HepG2 (cell line): ENCODE data around the gene ATG16L2. TPM values are rescaled to one million over a fixed set of nuclear protein-coding genes. Genes with fewer than 3 reads are reported as not detected.

Source experiments
- ARID3A ChIP-seq: IDR thresholded peaks from 2 replicates; pipeline ENCODE4 v1.6.1; 2012; ENCODE audit warnings: low read depth, low read length, improper control_type of control experiment
- ARNT2 ChIP-seq: sonication (generic); formaldehyde crosslinking; IDR thresholded peaks from 2 replicates; pipeline ENCODE4 v1.8.0; 2022; ENCODE audit warnings: mild to moderate bottlenecking, low read depth, missing genetic modification reagents, moderate library complexity
- DNMT3B ChIP-seq: conservative IDR thresholded peaks from 2 replicates; pipeline ENCODE4 v1.6.1; 2016; ENCODE audit warnings: missing biosample characterization, control low read depth
- KAT8 ChIP-seq: IDR thresholded peaks from 2 replicates; pipeline ENCODE4 v1.6.1; 2016; ENCODE audit warnings: missing genetic modification reagents, missing compliant biosample characterization
- KDM1A ChIP-seq: IDR thresholded peaks from 2 replicates; pipeline ENCODE4 v1.6.1; 2016; ENCODE audit warnings: missing compliant biosample characterization
- MNT ChIP-seq: fragments of 450-650 bp; IDR thresholded peaks from 2 replicates; pipeline ENCODE4 v1.6.1; 2016
- MYC ChIP-seq: sonication (generic); formaldehyde crosslinking; IDR thresholded peaks from 2 replicates; pipeline ENCODE4 v1.9.0; 2021; ENCODE audit warnings: missing genetic modification reagents, borderline replicate concordance
- NONO ChIP-seq, 2 experiments: fragments of 450-650 bp in 1 of 2; sonication (generic) in 1 of 2; formaldehyde crosslinking in 1 of 2; IDR thresholded peaks in 1 of 2; conservative IDR thresholded peaks in 1 of 2; 2 replicates each; pipeline versions ENCODE4 v1.6.1 to v1.8.0; 2017 to 2022; ENCODE audit warnings: mild to moderate bottlenecking in 1 of 2, missing genetic modification reagents in 1 of 2, moderate library complexity in 1 of 2
- NPAS2 ChIP-seq: sonication (generic); formaldehyde crosslinking; IDR thresholded peaks from 2 replicates; pipeline ENCODE4 v1.8.0; 2022; ENCODE audit warnings: mild to moderate bottlenecking, missing genetic modification reagents, borderline replicate concordance
- PAX8 ChIP-seq: sonication (generic); formaldehyde crosslinking; IDR thresholded peaks from 2 replicates; pipeline ENCODE4 v1.8.0; 2022; ENCODE audit warnings: mild to moderate bottlenecking, missing genetic modification reagents, borderline replicate concordance
- PRDM10 ChIP-seq: sonication (generic); formaldehyde crosslinking; IDR thresholded peaks from 2 replicates; pipeline ENCODE4 v1.4.0; 2020; ENCODE audit warnings: low read depth, missing genetic modification reagents
- RAD21 ChIP-seq: fragments of 450-650 bp; formaldehyde crosslinking; IDR thresholded peaks from 2 replicates; pipeline ENCODE4 v1.5.0; 2020; ENCODE audit warnings: mild to moderate bottlenecking
- RBM39 ChIP-seq: fragments of 200-400 bp; formaldehyde crosslinking; IDR thresholded peaks from one replicate; pipeline ENCODE4 v1.6.1; 2018; ENCODE audit warnings: antibody characterized with exemption, mild to moderate bottlenecking, low read depth, low read length; ENCODE audit not compliant: poor library complexity, severe bottlenecking
- SMC3 ChIP-seq: IDR thresholded peaks from 2 replicates; pipeline ENCODE4 v1.6.1; 2011; ENCODE audit warnings: low read length, improper control_type of control experiment
- SNAPC5 ChIP-seq: sonication (generic); formaldehyde crosslinking; IDR thresholded peaks from 2 replicates; pipeline ENCODE4 v1.8.1; 2023; ENCODE audit warnings: mild to moderate bottlenecking, missing genetic modification reagents, borderline replicate concordance
- YEATS2 ChIP-seq: sonication (generic); formaldehyde crosslinking; IDR thresholded peaks from 2 replicates; pipeline ENCODE4 v1.4.0; 2020; ENCODE audit warnings: missing genetic modification reagents, borderline replicate concordance
- ZFX ChIP-seq: sonication (generic); formaldehyde crosslinking; IDR thresholded peaks from 2 replicates; pipeline ENCODE4 v1.4.0; 2020; ENCODE audit warnings: mild to moderate bottlenecking, low read depth, missing genetic modification reagents, moderate library complexity
- ZMYM3 ChIP-seq: sonication (generic); formaldehyde crosslinking; IDR thresholded peaks from 2 replicates; pipeline ENCODE4 v1.5.1; 2020; ENCODE audit warnings: mild to moderate bottlenecking, missing genetic modification reagents
- ZNF607 ChIP-seq: sonication (generic); formaldehyde crosslinking; IDR thresholded peaks from 2 replicates; pipeline ENCODE4 v1.5.1; 2020; ENCODE audit warnings: missing genetic modification reagents, mild to moderate bottlenecking, borderline replicate concordance
- ZNF644 ChIP-seq: IDR thresholded peaks from 2 replicates; pipeline ENCODE4 v1.6.1; 2016; ENCODE audit warnings: low read depth
- ZNF740 ChIP-seq: sonication (generic); formaldehyde crosslinking; IDR thresholded peaks from 2 replicates; pipeline ENCODE4 v1.4.0; 2020; ENCODE audit warnings: missing genetic modification reagents
- polyA plus RNA-seq, 8 experiments: library from polyadenylated mRNA; depleted of rRNA in 3 of 8; stranded (reverse) in 7 of 8; unstranded in 1 of 8; fragments of >200 nt; fragmentation: Illumina TruSeq in 4 of 8; extraction: Trizol in 4 of 8; gene quantifications; 2 replicates each; pipeline versions ENCODE4 v1.2.1 to v1.2.3, GENCODE V29; 2011 to 2016; ENCODE audit warnings: low read depth in 4 of 8, missing spikeins in 1 of 8, mixed read lengths in 1 of 8; ENCODE audit not compliant: insufficient read depth in 1 of 8
- total RNA-seq, 5 experiments: library from RNA; depleted of rRNA; stranded (reverse); fragments of >200 nt; fragmentation: Illumina TruSeq; extraction: Trizol; gene quantifications; 2 replicates each; pipeline ENCODE4 v1.2.3, GENCODE V29; 2016; ENCODE audit warnings: low read depth in 1 of 5

ATG16L2 gene
- total and polyA plus RNA-seq, 2 of the 13 experiments (the other 11 are each of a cell fraction or from before 2014, with no cell fraction given): 6.2 to 14.8 TPM

GRCh38 chr11:72812967-72813739 is 1.1 kb upstream of the ATG16L2 start (continued):
- TF ChIP-seq YEATS2 (CRISPR knock-in tag): peak; percentile 36; the same call in 1 of the 2 replicates
- TF ChIP-seq PRDM10 (CRISPR knock-in tag): peak; percentile 94
- 0 out of 2 replicates have a peak, but pooled peaks have one; percentile 6 for TF ChIP-seq ZNF607 (CRISPR knock-in tag)
- TF ChIP-seq KAT8 (CRISPR knock-in tag): no peak
- TF ChIP-seq ZNF644 (CRISPR knock-in tag): peak; percentile 7; the same call in 1 of the 2 replicates
- TF ChIP-seq ARNT2 (CRISPR knock-in tag): peak; percentile 84; the same call in 1 of the 2 replicates
- peak; percentile 72 for TF ChIP-seq RAD21 (CRISPR knock-in tag)
- peak; percentile 66 for TF ChIP-seq ZFX
- TF ChIP-seq KDM1A (CRISPR knock-in tag): peak; percentile 63
- TF ChIP-seq MYC (CRISPR knock-in tag): peak; percentile 62; the same call in 1 of the 2 replicates
- TF ChIP-seq NONO (IDR thresholded peaks at IDR 0.05): no peak
- 0 out of 2 replicates have a peak, but pooled peaks have one; percentile 26 for TF ChIP-seq NONO (CRISPR knock-in tag; conservative IDR thresholded peaks at IDR 0.05)
- TF ChIP-seq NPAS2 (CRISPR knock-in tag): no peak
- TF ChIP-seq SMC3: peak; percentile 62; the same call in 1 of the 2 replicates
- no peak for TF ChIP-seq SNAPC5 (CRISPR knock-in tag)
- peak; percentile 12; the same call in 1 of the 2 replicates for TF ChIP-seq MNT
- TF ChIP-seq DNMT3B (CRISPR knock-in tag): no peak
- no peak for TF ChIP-seq ZNF740 (CRISPR knock-in tag)
- TF ChIP-seq ARID3A: 0 out of 2 replicates have a peak, but pooled peaks have one; percentile 36
- TF ChIP-seq RBM39: no peak
- no peak for TF ChIP-seq PAX8
- peak; percentile 48; the same call in 1 of the 2 replicates for TF ChIP-seq ZMYM3 (CRISPR knock-in tag)
